Osteoblast (primary cell): ENCODE data around the gene TAS2R13. TPM values are rescaled to one million over a fixed set of nuclear protein-coding genes. Genes with fewer than 3 reads are reported as not detected.

Source experiments
- DNase-seq: peaks from one replicate; pipeline ENCODE4 v3.0.0; 2011; ENCODE audit warnings: low spot score, mixed read lengths; ENCODE audit not compliant: insufficient read length; ENCODE audit errors: missing footprints
- H2AFZ ChIP-seq: 2 replicates; pipeline ENCODE4 v1.6.0; 2011; ENCODE audit warnings: mild to moderate bottlenecking, low read length
- H3K27ac ChIP-seq: 2 replicates; pipeline ENCODE4 v1.5.1; 2011; ENCODE audit warnings: mild to moderate bottlenecking, low read depth, low read length, moderate library complexity
- H3K27me3 ChIP-seq: 2 replicates; pipeline ENCODE4 v1.6.0; 2012; ENCODE audit warnings: mild to moderate bottlenecking, control low read depth, inconsistent platforms, low read length, moderate library complexity; ENCODE audit not compliant: insufficient read depth
- H3K36me3 ChIP-seq: 2 replicates; pipeline ENCODE4 v1.5.1; 2011; ENCODE audit warnings: mild to moderate bottlenecking, low read length, control low read depth, moderate library complexity; ENCODE audit not compliant: insufficient read depth
- H3K4me1 ChIP-seq: 2 replicates; pipeline ENCODE4 v1.5.1; 2011; ENCODE audit warnings: mild to moderate bottlenecking, low read length, control low read depth, moderate library complexity; ENCODE audit not compliant: insufficient read depth
- H3K4me2 ChIP-seq: 2 replicates; pipeline ENCODE4 v1.6.0; 2011; ENCODE audit warnings: mild to moderate bottlenecking, low read length; ENCODE audit not compliant: insufficient read depth
- H3K4me3 ChIP-seq: fragments of 200-600 bp; sonication (generic); 3 replicates; pipeline ENCODE4 v1.5.1; 2012; ENCODE audit warnings: mild to moderate bottlenecking, low read length, inconsistent platforms; ENCODE audit not compliant: insufficient read depth
- H3K79me2 ChIP-seq: 2 replicates; pipeline ENCODE4 v1.6.0; 2012; ENCODE audit warnings: mild to moderate bottlenecking, low read length, control low read depth, inconsistent platforms; ENCODE audit not compliant: insufficient read depth
- H3K9me3 ChIP-seq: 2 replicates; pipeline ENCODE4 v1.5.1; 2011; ENCODE audit warnings: low read depth, low read length, control low read depth
- H4K20me1 ChIP-seq: 2 replicates; pipeline ENCODE4 v1.6.0; 2012; ENCODE audit warnings: mild to moderate bottlenecking, low read length, control low read depth; ENCODE audit not compliant: insufficient read depth
- CTCF ChIP-seq: IDR thresholded peaks from 2 replicates; pipeline ENCODE4 v1.5.1; 2011; ENCODE audit warnings: mild to moderate bottlenecking, low read depth, low read length, moderate library complexity; ENCODE audit errors: extremely low read depth
- total RNA-seq: library from RNA; depleted of rRNA; stranded (reverse); fragments of >200 nt; gene quantifications from 2 replicates; pipeline ENCODE4 v1.2.3, GENCODE V29; 2012

The TAS2R13 gene
- total RNA-seq, 1 donor: 2.9 TPM

GRCh38 chr12:10863512-10864218 is 45.7 kb downstream of the TAS2R13 start:
- H3K27ac ChIP-seq: no peak overlapping the region
- H3K9me3 ChIP-seq: no peaks in the 10 kb centered on the region
- no peaks in the 10 kb centered on the region for H3K4me1 ChIP-seq
- H3K27me3 ChIP-seq: no peaks in the 10 kb centered on the region
- no peak overlapping the region for H3K4me2 ChIP-seq
- H3K36me3 ChIP-seq: no peaks in the 10 kb centered on the region
- no peak overlapping the region for H3K4me3 ChIP-seq
- no peaks in the 10 kb centered on the region for H4K20me1 ChIP-seq
- no peak overlapping the region for H2AFZ ChIP-seq
- no peak for DNase-seq
- TF ChIP-seq CTCF: no peak
- H3K79me2 ChIP-seq: no peaks in the 10 kb centered on the region

GRCh38 chr12:10861366-10861765 is 48.0 kb downstream of the TAS2R13 start:
- no peak overlapping the region for H2AFZ ChIP-seq
- TF ChIP-seq CTCF: no peak
- no peaks in the 10 kb centered on the region for H3K79me2 ChIP-seq
- no peak for DNase-seq
- no peak overlapping the region for H3K4me2 ChIP-seq
- H4K20me1 ChIP-seq: no peaks in the 10 kb centered on the region
- no peaks in the 10 kb centered on the region for H3K27me3 ChIP-seq
- H3K4me1 ChIP-seq: no peaks in the 10 kb centered on the region
- no peak overlapping the region for H3K4me3 ChIP-seq
- no peak overlapping the region for H3K27ac ChIP-seq
- H3K9me3 ChIP-seq: no peaks in the 10 kb centered on the region
- H3K36me3 ChIP-seq: no peaks in the 10 kb centered on the region

Other genes with a start within 250 kb of the TAS2R13 start
- under 0.01 TPM in 2 replicates for gene STYK1, start 235.5 kb downstream of the TAS2R13 start, total RNA-seq
- gene YBX3, start 186.2 kb downstream of the TAS2R13 start, total RNA-seq: 147 TPM in 2 replicates
- not detected in 2 replicates for gene TAS2R7, start 106.9 kb downstream of the TAS2R13 start, total RNA-seq
- under 0.01 and 0.36 TPM in 2 replicates for gene TAS2R8, start 102.3 kb downstream of the TAS2R13 start, total RNA-seq
- not detected in 2 replicates for gene TAS2R9, start 99.4 kb downstream of the TAS2R13 start, total RNA-seq
- 1.1 and 1.8 TPM in 2 replicates for gene TAS2R10, start 83.2 kb downstream of the TAS2R13 start, total RNA-seq
- gene PRR4, start 60.1 kb downstream of the TAS2R13 start, total RNA-seq: 2.7 and 2.9 TPM in 2 replicates
- gene PRH1, start 25.3 kb downstream of the TAS2R13 start, total RNA-seq: 24.2 and 31.2 TPM in 2 replicates
- gene PRH2, start 19.7 kb upstream of the TAS2R13 start, total RNA-seq: 0.36 TPM in 1 of 2 replicates, not detected in the other
- 5.9 and 7.2 TPM in 2 replicates for gene TAS2R14, start 29.7 kb upstream of the TAS2R13 start, total RNA-seq
- 4.4 and 6.2 TPM in 2 replicates for gene TAS2R50, start 77.3 kb upstream of the TAS2R13 start, total RNA-seq
- gene TAS2R20, start 88.7 kb upstream of the TAS2R13 start, total RNA-seq: 5.3 and 5.4 TPM in 2 replicates
- gene TAS2R19, start 113.1 kb upstream of the TAS2R13 start, total RNA-seq: 5.0 and 7.6 TPM in 2 replicates
- gene TAS2R31, start 121.8 kb upstream of the TAS2R13 start, total RNA-seq: 7.2 and 9.7 TPM in 2 replicates
- gene TAS2R46, start 152.7 kb upstream of the TAS2R13 start, total RNA-seq: 3.5 and 5.4 TPM in 2 replicates
- 5.0 TPM in 1 of 2 replicates, not detected in the other for gene TAS2R43, start 182.8 kb upstream of the TAS2R13 start, total RNA-seq
- 8.3 and 9.7 TPM in 2 replicates for gene TAS2R30, start 225.1 kb upstream of the TAS2R13 start, total RNA-seq